Measurements from ENCODE around the gene LITAFD.
"Not testable (repeated sequence)": the region's sequence is repeated elsewhere in the genome, so short reads cannot be mapped to it uniquely, and the experiment has no call there.

Gene LITAFD

DNA sequence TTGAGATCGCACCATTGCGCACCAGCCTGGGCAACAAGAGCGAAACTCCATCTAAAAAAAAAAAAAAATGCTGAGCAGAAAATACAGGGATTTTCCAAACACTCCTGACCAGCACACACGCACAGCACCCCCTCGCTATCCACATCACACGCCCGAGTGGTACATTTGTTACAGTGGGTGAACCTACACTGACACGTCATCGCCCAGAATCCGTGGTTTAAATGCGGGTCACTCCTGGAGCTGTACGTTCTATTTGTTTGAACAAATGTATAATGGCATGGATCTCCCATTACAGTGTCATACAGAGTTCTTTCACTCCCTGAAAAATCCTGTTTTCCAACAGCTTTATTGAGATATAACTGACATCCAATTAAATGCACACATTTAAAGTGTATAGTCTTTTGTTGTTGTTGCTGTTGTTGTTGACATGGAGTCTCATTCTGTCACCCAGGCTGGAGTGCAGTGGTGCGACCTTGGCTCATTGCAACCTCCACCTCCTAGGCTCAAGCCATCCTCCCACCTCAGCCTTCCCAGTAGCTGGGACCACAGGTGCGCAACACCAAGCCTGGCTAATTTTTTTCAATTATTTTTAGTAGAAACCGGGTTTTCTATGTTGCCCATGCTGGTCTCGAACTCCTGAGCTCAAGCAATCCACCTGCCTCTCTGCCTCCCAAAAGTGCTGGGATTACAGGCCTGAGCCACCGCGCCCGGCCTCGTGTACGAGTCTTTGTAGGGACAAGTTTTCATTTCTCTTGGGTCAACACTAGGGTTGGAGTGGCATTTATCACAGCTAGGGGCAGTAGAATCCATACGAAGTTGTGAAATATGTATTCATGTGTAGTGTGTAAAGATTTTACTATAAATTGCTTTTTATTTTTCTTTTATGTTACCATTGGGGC lies 8.9 kb upstream of the LITAFD start:
- DNase-seq, result no peak

DNA sequence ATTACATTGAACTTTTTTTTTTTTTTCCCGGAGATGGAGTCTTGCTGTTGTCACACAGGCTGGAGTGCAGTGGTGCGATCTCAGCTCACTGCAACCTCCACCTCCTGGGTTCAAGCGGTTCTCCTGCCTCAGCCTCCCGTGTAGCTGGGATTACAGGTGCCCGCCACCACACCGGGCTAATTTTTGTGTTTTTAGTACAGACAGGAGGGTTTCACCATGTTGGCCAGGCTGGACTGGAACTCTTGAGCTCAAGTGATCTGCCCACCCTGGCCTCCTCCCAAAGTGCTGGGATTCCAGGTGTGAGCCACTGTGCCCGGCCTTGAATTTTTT lies 8.3 kb upstream of the LITAFD start:
- DNase-seq, result not testable (repeated sequence)

DNA sequence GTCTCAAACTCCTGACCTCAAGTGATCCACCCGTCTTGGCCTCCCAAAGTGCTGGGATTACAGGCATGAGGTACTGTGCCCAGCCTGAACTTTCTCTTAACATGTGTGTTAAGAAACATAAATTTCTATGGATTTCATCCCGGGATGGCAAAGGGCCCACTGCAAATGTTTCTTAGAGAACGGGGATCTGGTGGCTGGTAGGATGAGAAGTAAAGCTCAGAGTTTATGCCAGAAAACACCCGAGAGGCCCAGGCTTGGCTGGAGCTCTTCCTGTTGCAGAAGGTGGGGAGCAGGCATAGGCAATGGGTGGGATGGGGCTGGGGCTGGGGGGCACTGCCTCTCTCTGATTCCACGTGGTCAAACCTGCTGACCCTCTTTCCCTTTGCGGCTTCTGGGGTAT lies 7.8 kb upstream of the LITAFD start:
- no peak for DNase-seq

DNA sequence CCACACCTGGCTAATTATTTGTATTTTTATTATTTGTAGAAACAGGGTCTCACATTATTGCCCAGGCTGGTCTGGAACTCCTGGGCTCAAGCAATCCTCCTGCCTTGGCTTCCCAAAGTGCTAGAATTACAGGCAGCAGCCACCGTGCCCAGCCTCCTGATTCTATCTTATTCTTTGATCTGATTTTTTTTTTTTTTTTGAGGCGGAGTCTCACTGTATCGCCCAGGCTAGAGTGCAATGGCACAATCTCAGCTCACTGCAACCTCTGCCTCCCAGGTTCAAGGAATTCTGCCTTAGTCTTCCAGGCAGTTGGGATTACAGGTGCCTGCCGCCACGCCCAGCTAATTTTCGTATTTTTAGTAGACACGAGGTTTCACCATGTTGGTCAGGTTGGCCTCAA lies 6.8 kb upstream of the LITAFD start:
- DNase-seq, result not testable (repeated sequence)

DNA sequence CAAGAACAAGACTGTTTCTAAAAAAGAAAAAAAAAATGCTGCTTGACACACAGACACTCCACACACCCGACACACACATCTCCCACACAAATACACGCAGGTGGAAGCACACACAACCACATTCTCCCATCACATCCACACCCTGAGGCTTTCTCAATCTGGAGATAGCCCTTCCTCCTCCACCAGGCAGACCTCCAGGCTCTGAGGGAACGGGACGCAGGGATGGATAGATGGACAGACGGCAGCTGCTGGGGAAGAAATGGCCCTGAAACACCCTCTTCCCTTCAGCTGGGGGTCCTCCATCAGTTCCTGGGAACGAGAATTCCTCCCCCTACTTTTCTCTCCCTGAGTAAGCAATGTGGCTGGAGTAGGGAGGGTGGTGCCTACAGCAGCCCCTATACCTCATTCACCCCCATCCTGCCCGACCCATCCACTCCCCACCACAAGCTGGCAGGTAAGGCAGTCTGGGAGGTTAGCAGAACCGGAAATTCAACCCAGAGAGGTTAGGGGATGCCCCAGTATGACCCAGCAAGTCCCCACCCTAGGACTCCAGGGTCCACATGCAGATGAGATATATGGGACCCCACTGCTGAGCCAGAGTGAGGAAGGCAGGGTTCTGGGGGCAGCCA lies 4.1 kb upstream of the LITAFD start:
- DNase-seq, result no peak

DNA sequence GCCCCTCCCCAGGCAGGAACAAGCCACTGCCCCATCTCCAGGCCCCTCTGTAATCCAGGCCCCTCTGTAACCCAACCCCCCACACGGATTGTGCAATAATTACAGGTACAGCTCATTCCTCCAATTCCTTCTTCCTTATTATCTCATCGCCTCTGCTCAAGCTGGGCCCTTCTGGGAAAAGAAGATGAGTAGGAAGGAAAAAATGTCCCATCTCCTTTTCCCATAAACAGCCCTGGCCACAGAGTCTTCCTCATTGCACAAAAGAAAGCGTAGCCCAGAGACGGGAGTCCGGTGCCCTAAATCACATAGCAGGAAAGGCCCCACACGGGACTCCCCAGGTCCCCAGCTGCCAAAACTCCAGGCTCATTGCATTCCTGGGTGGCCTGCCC lies 3.6 kb upstream of the LITAFD start:
- no peak for DNase-seq

DNA sequence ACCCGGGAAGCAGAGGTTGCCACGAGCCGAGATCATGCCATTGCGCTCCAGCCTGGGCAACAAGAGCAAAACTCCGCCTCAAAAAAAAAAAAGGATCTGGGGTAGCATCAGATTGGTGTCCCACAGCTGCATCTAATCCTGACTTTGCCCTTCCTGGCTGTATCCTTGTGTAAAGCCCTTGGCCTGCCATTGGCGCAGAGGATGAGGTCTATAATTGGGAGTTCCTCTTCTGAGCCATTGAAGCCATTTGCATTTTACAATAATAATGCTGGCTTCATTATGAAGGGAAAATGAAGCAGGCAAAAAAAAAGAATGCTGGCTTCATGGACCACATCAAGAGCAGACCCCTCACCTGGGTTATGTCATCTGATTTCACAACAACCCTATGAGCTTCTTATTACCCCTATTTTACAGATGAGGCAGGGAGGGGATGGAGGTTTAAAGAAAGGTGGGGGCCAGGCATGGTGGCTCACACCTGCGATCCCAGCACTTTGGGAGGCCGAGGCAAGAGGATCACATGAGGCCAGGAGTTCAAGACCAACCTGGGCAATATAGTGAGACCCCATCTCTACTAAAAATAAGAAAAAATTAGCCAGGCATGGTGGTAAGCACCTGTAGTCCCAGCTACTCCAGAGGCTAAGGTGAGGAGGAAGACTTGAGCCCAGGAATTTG lies 1.2 kb upstream of the LITAFD start:
- DNase-seq, result no peak

DNA sequence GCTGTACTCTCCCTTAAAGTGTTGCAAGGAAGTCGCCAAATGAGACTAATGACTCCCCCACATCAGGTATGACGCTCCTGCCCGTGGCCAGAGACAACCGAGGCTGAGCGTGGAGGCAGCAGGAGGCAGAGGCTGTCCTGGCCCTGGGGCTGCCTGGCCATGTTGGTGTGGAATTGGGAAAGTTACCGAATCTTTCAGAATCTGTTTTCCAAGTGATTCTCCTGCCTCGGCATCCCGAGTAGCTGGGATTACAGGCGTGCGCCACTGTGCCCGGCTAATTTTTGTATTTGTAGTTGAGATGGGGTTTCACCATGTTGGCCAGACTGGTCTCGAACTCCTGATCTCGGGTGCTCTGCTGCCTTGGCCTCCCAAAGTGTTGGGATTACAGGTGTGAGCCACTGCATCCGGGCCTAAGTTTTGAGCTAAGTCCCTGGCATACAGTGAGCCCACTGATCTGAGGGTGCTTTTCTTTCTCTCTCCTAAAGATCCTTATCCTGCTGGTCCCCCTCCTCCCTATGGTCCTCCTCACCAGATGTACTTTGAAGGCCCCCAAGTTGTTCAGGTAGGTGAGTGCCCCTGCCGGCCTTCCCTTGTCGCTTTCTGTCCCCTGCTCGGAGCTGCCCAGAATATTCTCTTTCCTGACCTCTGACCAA lies 700 bp downstream of the LITAFD start:
- no peak for DNase-seq

DNA sequence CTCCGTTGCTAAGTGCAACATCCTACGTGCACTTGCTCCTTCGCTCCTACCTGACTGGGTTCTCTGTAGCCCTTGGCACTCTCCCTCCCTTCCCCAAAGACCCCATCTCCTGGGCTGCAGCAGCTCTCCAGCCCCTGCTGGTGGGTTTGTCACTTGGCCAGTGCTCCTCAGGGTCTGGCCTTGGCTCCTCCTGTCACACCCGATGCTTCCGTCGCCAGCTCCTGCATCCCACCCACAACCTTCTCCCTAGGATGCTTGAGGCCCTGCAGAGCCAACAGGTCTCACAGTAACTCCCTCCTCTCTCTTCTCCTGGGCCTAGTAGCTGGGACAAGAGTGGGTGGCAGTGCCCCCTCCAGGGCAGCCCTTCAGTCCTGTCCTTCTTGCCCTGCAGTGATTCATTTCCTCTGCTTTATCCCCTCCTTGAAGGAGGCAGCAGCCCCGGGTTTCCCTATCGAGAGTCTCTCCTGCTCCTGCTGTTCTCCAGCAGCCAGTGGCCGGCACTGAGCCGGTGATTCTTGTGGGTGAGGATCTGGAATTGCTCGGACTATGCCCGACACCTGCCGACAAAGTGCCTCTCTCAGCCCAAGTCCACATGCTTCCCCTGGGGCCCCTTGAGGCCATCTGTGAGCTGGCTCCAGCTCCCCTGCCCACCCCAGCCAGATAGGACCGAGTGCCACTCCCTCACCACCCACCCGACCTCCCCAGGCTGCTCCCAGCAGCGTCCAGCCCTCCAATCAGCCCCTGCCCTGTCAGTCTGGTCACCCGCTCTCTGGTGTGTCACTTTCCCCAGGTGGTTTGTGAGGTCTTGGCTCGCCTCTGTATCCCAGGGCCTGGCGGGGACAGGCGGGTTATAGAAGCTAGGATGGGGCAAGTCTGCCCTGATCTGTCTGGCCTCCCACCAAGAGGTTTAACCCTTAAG lies 3.8 kb downstream of the LITAFD start:
- DNase-seq, result no peak

DNA sequence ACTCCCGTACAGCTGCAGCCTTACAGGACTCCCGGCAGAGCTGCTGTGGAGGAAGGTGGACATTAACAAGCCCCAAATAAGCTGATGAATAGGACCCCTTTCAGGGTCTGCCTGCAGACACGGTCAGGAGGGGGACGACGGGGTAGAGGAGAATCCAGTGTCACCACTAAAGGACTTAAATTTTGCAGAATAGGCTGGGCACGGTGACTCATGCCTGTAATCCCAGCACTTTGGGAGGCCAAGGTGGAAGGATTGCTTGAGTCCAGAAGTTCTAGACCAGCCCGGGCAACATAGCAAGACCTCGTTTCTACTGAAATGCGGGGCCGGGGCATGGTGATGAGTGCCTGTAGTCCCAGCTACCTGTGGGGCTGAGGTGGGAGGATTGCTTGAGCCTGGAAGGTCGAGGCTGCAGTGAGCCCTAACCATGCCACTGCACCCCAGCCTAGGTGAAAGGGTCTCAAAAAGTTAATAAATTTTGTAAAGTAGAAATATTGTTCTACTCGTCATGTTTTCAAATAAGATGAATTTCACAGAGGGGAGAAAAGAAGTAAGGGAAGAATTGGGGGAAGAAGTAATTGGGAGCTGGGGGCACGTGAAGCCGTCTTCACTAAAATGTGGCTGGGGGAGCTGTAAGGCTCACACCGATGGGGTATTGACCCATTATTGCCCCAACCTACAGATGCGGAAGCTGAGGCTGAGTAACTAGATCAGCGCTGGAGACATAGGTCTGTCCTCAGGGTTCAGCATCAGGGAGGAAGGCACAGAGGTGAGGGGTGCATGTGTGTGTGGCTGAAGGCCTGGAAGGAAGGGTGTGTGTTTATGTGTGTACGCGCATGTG lies 4.7 kb downstream of the LITAFD start:
- no peak for DNase-seq

DNA sequence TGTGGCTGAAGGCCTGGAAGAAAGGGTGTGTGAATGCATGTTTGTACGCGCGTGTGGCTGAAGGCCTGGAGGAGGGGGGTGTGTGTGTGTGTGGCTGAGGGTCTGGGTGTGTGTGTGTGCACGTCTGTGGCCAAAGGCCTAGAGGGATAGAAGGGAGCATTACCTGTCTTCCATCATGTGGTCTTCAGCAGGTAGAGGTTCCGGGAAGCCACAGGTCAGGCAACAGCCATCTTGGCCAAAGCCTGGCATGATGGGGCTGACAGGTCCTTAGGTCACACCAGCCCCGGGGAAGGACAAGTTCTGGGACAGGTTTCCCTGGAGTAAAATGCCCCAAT lies 5.2 kb downstream of the LITAFD start:
- no peak for DNase-seq

DNA sequence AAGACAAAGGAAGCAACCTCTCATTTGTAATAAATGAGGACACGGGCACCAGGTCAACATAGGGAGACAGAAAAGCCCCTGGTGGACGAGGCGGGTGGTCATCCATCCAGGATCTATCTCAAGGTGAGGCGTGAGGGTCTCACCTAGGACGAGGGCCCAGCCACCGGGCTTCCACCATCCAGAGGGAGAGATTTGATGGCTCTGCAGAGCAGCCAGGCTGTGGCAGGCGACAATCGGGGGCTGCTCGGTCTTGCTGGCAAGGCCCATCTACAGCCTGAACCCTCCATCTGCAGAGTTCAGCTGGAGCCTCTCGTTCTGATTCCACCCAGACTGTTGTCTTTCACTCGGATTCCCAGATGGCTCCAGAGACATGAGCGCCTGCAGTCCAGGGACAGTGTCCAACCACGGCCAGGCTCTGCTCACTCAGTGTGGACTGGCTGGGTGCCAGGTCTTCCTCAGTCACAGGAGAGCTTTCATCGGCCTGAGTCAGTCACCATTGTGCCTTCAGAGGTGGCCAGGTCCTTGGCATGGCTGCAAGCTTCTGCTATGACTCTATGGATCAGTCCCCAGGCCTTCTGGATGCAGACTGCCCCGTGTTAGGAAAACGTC lies 5.9 kb downstream of the LITAFD start:
- no peak for DNase-seq

DNA sequence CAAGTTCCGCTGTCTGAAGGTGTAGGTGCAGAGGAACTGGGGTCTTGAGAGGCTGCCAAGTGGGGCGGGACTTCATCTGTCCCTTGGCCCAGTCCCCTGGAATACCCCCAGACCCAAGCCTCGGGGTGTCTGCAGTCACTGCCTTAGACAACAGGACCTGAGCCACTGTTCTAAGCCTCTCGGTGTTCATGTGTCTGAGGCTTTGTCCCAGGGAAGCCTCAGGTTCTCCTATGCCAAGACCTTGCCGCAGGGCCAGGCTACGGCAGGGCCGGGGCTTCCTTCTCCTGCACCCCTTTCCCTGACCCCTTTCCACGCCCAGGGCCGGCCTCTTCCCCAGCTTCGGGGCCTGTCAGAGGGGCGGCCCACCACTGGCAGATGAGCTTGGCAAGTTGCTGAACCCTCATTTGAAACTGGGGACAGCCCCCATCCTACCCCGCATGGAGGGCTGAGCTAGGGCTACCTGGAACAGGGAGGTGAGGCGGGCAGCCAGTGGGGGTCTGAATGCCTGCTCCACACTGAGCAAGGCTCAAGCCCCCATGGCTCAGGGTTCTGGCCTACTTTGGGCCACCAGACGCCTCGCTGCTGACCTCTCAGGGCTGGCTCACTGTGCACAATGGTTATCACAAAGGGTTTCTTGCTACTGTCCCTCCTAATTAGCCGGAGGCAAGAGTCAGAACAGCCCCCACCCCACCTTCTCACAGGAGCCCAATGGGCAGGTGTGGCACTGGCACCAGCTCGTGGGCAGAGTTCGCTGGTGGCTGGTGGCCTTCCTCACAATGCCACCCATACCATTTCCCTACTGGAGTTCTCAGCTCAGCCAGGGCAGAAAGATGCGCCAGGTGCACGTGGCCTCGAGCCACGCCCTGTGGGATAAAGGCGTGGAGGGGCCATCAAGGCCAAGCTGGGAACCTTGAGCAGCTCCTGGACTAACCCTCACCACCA lies 7.1 kb downstream of the LITAFD start:
- DNase-seq, result no peak

DNA sequence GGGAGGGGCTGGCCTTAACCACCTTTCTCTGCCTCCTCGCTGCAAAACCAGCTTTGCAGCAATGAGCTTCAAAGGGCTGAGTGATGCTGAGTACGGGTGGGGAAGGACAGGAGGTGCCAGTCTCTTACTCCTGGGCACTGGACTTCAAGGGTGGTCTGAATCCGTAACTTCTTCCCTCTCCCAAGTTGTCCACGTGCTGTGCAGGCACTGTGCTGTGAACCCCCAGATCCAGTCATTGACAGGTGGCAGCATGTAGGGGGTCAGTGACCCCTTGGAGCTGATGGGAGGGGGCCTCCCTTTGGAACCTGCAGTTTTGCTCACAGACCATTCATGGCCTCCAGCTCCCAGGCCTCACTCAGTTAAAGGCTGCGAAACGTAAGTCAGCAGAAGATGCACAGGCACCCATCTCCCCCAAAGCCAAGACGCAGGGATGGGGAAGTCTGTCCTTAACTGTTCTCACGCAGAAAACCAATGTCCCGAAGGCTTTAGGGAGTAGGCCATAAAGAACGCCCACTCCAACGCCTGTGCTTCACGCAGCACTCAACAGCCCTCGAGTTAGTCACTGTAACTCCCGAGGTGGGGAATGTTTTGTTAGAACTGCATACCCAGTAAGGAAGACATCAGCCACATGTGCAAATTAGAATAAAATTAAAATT lies 7.9 kb downstream of the LITAFD start:
- DNase-seq, result no peak

DNA sequence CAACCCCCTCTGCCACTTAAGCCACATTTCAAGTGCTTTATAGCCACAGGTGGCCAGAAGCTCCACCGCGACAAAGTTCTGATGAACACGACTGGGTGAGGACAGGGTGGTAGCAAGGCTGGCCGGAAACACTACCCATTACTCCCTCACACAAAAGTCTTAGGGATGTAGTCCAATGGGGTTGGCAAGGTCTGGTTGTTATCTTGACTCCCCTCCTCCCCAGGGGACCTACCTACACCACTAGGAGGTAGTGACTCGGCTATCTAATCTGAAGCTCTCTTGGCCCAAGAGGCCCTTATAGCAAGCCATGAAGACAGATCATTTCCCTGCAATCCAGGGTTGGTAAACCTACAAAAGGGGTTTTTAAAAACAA lies 8.4 kb downstream of the LITAFD start:
- DNase-seq, result no peak

DNA sequence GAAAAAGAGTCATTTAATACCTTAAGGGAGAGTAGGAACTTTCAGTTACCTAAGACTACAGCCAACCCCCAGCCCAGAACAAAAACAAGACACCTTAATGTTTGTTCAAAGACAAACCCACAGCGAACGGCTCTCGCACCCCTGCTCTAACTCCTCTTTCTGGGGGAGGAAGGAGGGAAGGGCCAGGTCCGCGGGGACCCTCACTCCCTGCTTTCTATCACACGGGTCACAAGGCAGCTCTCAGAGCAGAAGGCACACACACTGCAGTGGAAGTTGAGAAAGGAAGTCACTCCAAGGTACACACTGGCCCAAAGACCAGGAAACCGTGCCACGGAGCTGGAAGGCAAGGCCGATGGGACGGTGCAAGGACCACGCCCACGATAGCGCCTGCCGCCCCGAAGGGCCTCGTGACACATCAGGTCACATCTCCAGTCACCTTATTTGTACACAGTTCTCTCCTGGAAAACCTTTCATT lies 10.0 kb downstream of the LITAFD start:
- DNase-seq, result no peak

DNA sequence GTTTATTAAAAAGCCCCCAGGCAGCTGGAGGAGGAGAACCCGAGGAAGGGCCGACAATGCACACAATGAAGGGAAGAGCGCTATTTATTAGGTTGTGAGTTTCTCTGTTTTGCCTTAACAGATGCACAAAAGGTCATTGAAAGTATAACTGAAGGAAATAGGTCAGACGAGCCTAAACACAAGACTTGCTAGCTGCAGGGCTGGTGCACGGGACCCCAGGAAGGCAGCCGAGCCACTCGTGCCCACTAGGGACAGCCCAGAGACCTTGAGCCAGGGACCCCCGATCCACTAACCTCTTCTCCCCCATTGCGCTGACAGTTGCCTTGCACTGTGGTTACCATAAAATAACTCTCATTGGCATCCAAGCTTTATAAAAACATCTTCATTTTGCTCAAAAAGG lies 11.3 kb downstream of the LITAFD start:
- DNase-seq, result no peak

DNA sequence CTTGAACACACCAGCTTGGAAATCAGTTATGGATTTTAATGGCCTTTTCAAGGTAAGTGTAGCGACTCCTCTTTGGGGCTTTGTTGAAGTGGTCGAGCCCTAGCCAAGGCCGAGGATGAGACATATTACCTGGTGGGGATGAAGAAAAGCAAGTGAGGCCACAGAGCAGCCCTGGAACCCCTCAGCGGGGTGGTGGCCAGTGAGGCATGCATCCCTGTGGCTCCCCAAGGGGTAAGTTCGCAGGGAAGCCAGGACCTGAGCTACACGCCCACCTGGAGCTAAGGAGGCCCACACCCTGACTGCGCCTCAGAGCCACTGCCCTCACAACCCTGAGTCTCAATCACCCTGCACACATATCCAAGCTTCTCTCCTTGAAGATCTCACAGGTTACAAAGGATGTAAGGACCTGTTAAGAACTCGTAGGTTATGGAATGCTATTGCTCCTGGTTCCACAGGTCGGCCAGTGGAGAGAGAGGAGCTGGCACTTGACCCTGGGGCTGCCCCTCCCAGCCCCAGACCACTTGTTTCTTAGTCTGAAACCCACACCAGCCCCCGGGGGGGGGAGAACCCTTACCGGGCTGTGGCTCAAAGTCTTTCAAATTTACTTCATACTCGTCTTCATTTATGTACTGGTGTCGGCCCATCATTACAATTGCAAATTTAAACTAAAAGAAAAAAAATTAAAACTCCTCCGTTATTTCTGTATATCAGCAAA lies 12.0 kb downstream of the LITAFD start:
- no peak for DNase-seq
